HL-60 (cell line): ENCODE data around the gene HS3ST3A1.

Experiments used
- CTCF ChIP-seq: IDR thresholded peaks from one replicate; pipeline ENCODE4 v1.5.1; 2011; ENCODE audit warnings: low read length, control low read depth, inconsistent platforms; ENCODE audit not compliant: insufficient read depth
- GABPA ChIP-seq: IDR thresholded peaks from 2 replicates; pipeline ENCODE4 v1.6.1; 2012; ENCODE audit warnings: low read depth
- POLR2AphosphoS5 ChIP-seq: IDR thresholded peaks from 2 replicates; pipeline ENCODE4 v1.6.1; 2012; ENCODE audit warnings: low read depth
- REST ChIP-seq: IDR thresholded peaks from 2 replicates; pipeline ENCODE4 v1.6.1; 2012; ENCODE audit warnings: low read depth; ENCODE audit not compliant: insufficient replicate concordance
- SPI1 ChIP-seq: IDR thresholded peaks from 2 replicates; pipeline ENCODE4 v1.6.1; 2012; ENCODE audit warnings: low read depth, mild to moderate bottlenecking, borderline replicate concordance

GRCh38 chr17:13631529-13631928, 29.8 kb upstream of the HS3ST3A1 start:
- no peak for TF ChIP-seq REST
- TF ChIP-seq CTCF, result no peak
- no peak for TF ChIP-seq SPI1
- TF ChIP-seq POLR2AphosphoS5, result no peak
- TF ChIP-seq GABPA, result no peak
